ENCODE data around the gene SH3RF2.
"Not testable (repeated sequence)": the region's sequence is repeated elsewhere in the genome, so short reads cannot be mapped to it uniquely, and the experiment has no call there.

The SH3RF2 gene

DNA sequence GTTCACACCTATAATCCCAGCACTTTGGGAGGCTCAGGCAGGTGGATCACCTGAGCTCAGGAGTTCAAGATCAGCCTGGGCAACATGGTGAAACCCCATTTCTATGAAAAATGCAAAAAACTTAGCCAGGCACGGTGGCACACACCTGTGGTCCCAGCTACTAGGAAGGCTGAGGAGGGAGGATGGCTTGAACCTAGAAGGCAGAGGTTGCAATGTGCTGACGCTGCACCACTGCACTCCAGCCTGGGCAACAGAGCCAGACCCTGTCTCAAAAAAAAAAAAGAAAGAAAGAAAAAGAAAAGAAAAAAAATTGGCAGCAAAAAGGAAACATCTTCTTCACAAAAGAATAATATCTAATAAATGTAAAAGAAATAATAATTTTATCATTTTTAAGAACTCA, 172.5 kb downstream of the SH3RF2 start:
- not testable (repeated sequence) for DNase-seq; H3K27me3 ChIP-seq (ENCODE audit: insufficient read depth, low read length); H4K91ac ChIP-seq (ENCODE audit: low read depth, low read length); H3K4me1 ChIP-seq (ENCODE audit: control insufficient read depth in 1 of 2, insufficient read depth in 2 of 2, low read length in 2 of 2); H3K27ac ChIP-seq (ENCODE audit: low read depth, low read length); H3K9me3 ChIP-seq (ENCODE audit: insufficient read depth, low read depth, low read length); H3K23ac ChIP-seq (ENCODE audit: low read length); H3K9ac ChIP-seq (ENCODE audit: low read length); H3K4me2 ChIP-seq (ENCODE audit: low read length); H3K14ac ChIP-seq (ENCODE audit: low read length); H2BK5ac ChIP-seq (ENCODE audit: low read depth, low read length, poor library complexity); H3K79me2 ChIP-seq (ENCODE audit: control insufficient read depth, insufficient read depth, low read length, poor library complexity); H4K8ac ChIP-seq (ENCODE audit: low read depth, low read length); H3K36me3 ChIP-seq (ENCODE audit: control insufficient read depth in 1 of 2, insufficient read depth in 2 of 2, low read length in 2 of 2); H3K79me1 ChIP-seq (ENCODE audit: low read length); H2AK5ac ChIP-seq (ENCODE audit: low read length); H3K4me3 ChIP-seq (ENCODE audit: low read depth, low read length); H2BK12ac ChIP-seq (ENCODE audit: low read length); H2BK120ac ChIP-seq (ENCODE audit: insufficient read depth, low read length, poor library complexity); H3K18ac ChIP-seq (ENCODE audit: low read length); H4K12ac ChIP-seq (ENCODE audit: low read depth, low read length); H2AFZ ChIP-seq (ENCODE audit: insufficient read depth, low read length, poor library complexity); H3K4ac ChIP-seq (ENCODE audit: low read depth, low read length)
- WGBS (ENCODE audit: extremely low coverage, insufficient coverage, insufficient read length), result no CpG with 5 or more reads among the region's 2 CpGs

DNA sequence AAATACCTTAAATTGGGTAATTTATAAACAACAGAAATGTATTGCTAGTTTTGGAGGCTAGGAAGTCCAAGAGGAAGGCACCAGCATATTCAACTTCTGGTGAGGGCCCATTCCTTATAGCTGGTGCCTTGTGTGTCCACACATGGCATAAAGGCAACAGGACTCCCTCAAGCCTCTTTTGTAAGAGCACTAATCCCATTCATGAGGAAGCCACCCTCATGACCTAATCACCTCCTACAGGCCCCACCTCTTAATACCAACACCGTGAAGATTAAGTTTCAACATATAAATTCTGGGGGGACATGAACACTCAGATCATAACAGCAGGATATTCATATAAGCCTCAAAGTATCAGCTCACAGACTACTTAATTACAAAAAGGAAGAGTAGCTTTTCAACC, 173.0 kb downstream of the SH3RF2 start:
- Histone ChIP-seq H2BK12ac (ENCODE audit: low read length) (no peak overlapping the region), H3K4me1 (ENCODE audit: control insufficient read depth in 1 of 2, insufficient read depth in 2 of 2, low read length in 2 of 2) (no peaks in the 10 kb centered on the region), H3K23ac (ENCODE audit: low read length) (no peak overlapping the region), H3K79me1 (ENCODE audit: low read length) (no peaks in the 10 kb centered on the region), H3K27me3 (ENCODE audit: insufficient read depth, low read length) (no peaks in the 10 kb centered on the region), H2AK5ac (ENCODE audit: low read length) (no peak overlapping the region), H2AFZ (ENCODE audit: insufficient read depth, low read length, poor library complexity) (no peak overlapping the region), H3K9ac (ENCODE audit: low read length) (no peak overlapping the region), H2BK120ac (ENCODE audit: insufficient read depth, low read length, poor library complexity) (no peak overlapping the region), H3K14ac (ENCODE audit: low read length) (no peak overlapping the region), H4K12ac (ENCODE audit: low read depth, low read length) (no peak overlapping the region), H3K79me2 (ENCODE audit: control insufficient read depth, insufficient read depth, low read length, poor library complexity) (no peaks in the 10 kb centered on the region), H3K4me3 (ENCODE audit: low read depth, low read length) (no peak overlapping the region), H3K4ac (ENCODE audit: low read depth, low read length) (no peak overlapping the region), H3K4me2 (ENCODE audit: low read length) (no peak overlapping the region), H3K9me3 (ENCODE audit: insufficient read depth, low read depth, low read length) (no peaks in the 10 kb centered on the region), H3K36me3 (ENCODE audit: control insufficient read depth in 1 of 2, insufficient read depth in 2 of 2, low read length in 2 of 2) (peaks cover 4 to 7% of the 10 kb centered on the region in 2 experiments), H3K18ac (ENCODE audit: low read length) (no peak overlapping the region), H2BK5ac (ENCODE audit: low read depth, low read length, poor library complexity) (no peak overlapping the region), H4K8ac (ENCODE audit: low read depth, low read length) (no peak overlapping the region), H3K27ac (ENCODE audit: low read depth, low read length) (no peak overlapping the region), H4K91ac (ENCODE audit: low read depth, low read length) (no peak overlapping the region)
- no CpG with 5 or more reads among the region's 1 CpG for WGBS (ENCODE audit: extremely low coverage, insufficient coverage, insufficient read length)
- DNase-seq, result no peak

DNA sequence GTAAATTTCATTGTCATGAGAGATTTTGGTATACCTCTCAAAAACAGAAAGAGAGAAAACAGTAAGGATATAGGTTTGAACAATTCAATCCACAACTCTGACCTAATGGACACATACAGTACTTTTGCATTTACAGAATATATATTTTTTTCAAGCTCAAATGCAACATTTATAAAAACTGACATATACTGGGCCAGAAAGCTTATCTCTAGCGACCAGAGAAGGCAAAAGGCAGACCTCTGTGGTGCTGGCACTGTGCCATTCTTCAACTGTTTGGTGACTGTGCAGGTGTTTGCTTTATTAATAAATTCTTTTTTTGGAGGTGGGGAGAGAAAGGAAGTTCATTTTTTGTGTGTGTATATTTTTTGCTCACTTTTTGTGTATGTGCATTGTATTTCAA, 175.0 kb downstream of the SH3RF2 start:
- Histone ChIP-seq H4K91ac (ENCODE audit: low read depth, low read length) (no peak overlapping the region), H3K4me3 (ENCODE audit: low read depth, low read length) (no peak overlapping the region), H3K18ac (ENCODE audit: low read length) (no peak overlapping the region), H3K9ac (ENCODE audit: low read length) (no peak overlapping the region), H3K36me3 (ENCODE audit: control insufficient read depth in 1 of 2, insufficient read depth in 2 of 2, low read length in 2 of 2) (peaks cover 4 to 11% of the 10 kb centered on the region in 2 experiments), H4K12ac (ENCODE audit: low read depth, low read length) (no peak overlapping the region), H3K9me3 (ENCODE audit: insufficient read depth, low read depth, low read length) (no peaks in the 10 kb centered on the region), H3K27me3 (ENCODE audit: insufficient read depth, low read length) (no peaks in the 10 kb centered on the region), H3K23ac (ENCODE audit: low read length) (no peak overlapping the region), H2AFZ (ENCODE audit: insufficient read depth, low read length, poor library complexity) (no peak overlapping the region), H2BK12ac (ENCODE audit: low read length) (no peak overlapping the region), H2AK5ac (ENCODE audit: low read length) (no peak overlapping the region), H3K27ac (ENCODE audit: low read depth, low read length) (no peak overlapping the region), H3K4me2 (ENCODE audit: low read length) (no peak overlapping the region), H4K8ac (ENCODE audit: low read depth, low read length) (no peak overlapping the region), H2BK120ac (ENCODE audit: insufficient read depth, low read length, poor library complexity) (no peak overlapping the region), H3K79me1 (ENCODE audit: low read length) (no peaks in the 10 kb centered on the region), H3K79me2 (ENCODE audit: control insufficient read depth, insufficient read depth, low read length, poor library complexity) (no peaks in the 10 kb centered on the region), H3K14ac (ENCODE audit: low read length) (no peak overlapping the region), H3K4ac (ENCODE audit: low read depth, low read length) (no peak overlapping the region), H3K4me1 (ENCODE audit: control insufficient read depth in 1 of 2, insufficient read depth in 2 of 2, low read length in 2 of 2) (no peaks in the 10 kb centered on the region), H2BK5ac (ENCODE audit: low read depth, low read length, poor library complexity) (no peak overlapping the region)
- WGBS (ENCODE audit: extremely low coverage, insufficient coverage, insufficient read length), result no CpG with 5 or more reads among the region's 1 CpG
- no peak for DNase-seq

DNA sequence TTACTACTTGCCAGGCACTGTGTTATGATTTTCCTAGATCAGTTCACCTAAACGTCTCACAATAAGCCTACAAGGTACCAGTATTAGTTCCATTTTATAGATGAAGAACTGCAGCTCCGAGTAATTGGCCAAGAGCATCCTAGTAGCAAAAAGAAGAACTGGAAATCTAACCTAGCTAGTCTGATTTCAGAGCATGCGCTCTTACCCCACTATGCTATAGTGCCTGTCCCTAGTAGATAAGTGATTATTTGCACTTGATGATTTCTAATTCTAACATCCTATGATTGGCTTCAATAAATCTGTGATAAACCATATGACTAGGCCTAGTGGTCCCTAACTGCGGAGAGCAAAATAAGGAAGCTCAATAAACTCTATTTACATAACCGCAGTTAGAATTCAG, 176.1 kb downstream of the SH3RF2 start:
- H4K91ac ChIP-seq (ENCODE audit: low read depth, low read length), result no peak overlapping the region
- H3K18ac ChIP-seq (ENCODE audit: low read length), result no peak overlapping the region
- no peaks in the 10 kb centered on the region for H3K79me2 ChIP-seq (ENCODE audit: control insufficient read depth, insufficient read depth, low read length, poor library complexity)
- H2BK12ac ChIP-seq (ENCODE audit: low read length), result no peak overlapping the region
- no peak overlapping the region for H4K12ac ChIP-seq (ENCODE audit: low read depth, low read length)
- H3K9ac ChIP-seq (ENCODE audit: low read length), result no peak overlapping the region
- no peak overlapping the region for H3K27ac ChIP-seq (ENCODE audit: low read depth, low read length)
- DNase-seq, result no peak
- H3K27me3 ChIP-seq (ENCODE audit: insufficient read depth, low read length), result no peaks in the 10 kb centered on the region
- peaks cover 4 to 11% of the 10 kb centered on the region in 2 experiments for H3K36me3 ChIP-seq (ENCODE audit: control insufficient read depth in 1 of 2, insufficient read depth in 2 of 2, low read length in 2 of 2)
- no peaks in the 10 kb centered on the region for H3K79me1 ChIP-seq (ENCODE audit: low read length)
- no peak overlapping the region for H2AFZ ChIP-seq (ENCODE audit: insufficient read depth, low read length, poor library complexity)
- H2AK5ac ChIP-seq (ENCODE audit: low read length), result no peak overlapping the region
- H3K14ac ChIP-seq (ENCODE audit: low read length), result no peak overlapping the region
- no peak overlapping the region for H3K4me3 ChIP-seq (ENCODE audit: low read depth, low read length)
- no peak overlapping the region for H3K4ac ChIP-seq (ENCODE audit: low read depth, low read length)
- H3K9me3 ChIP-seq (ENCODE audit: insufficient read depth, low read depth, low read length), result no peaks in the 10 kb centered on the region
- H4K8ac ChIP-seq (ENCODE audit: low read depth, low read length), result no peak overlapping the region
- no peak overlapping the region for H3K23ac ChIP-seq (ENCODE audit: low read length)
- H2BK120ac ChIP-seq (ENCODE audit: insufficient read depth, low read length, poor library complexity), result no peak overlapping the region
- WGBS (ENCODE audit: extremely low coverage, insufficient coverage, insufficient read length), result no CpG with 5 or more reads among the region's 5 CpGs
- no peak overlapping the region for H2BK5ac ChIP-seq (ENCODE audit: low read depth, low read length, poor library complexity)
- no peaks in the 10 kb centered on the region for H3K4me1 ChIP-seq (ENCODE audit: control insufficient read depth in 1 of 2, insufficient read depth in 2 of 2, low read length in 2 of 2)
- H3K4me2 ChIP-seq (ENCODE audit: low read length), result no peak overlapping the region
